Vagina (tissue), 2 donors: ENCODE data around the gene HOXB1.
A peak's percentile ranks its signal among the peaks of the same experiment; 100 is the strongest.

Source experiments
- POLR2A ChIP-seq, 2 donors: fragments of 450-650 bp; IDR thresholded peaks; one replicate each; pipeline ENCODE4 v1.6.1; 2017; ENCODE audit warnings: antibody characterized with exemption in 2 of 2, mild to moderate bottlenecking in 2 of 2, moderate library complexity in 2 of 2
- POLR2AphosphoS5 ChIP-seq, 2 donors: sonication (generic); formaldehyde crosslinking; IDR thresholded peaks; one replicate each; pipeline ENCODE4 v1.9.0; 2017; ENCODE audit warnings: antibody characterized with exemption in 2 of 2, mild to moderate bottlenecking in 2 of 2, low read depth in 1 of 2; ENCODE audit not compliant: insufficient read depth in 1 of 2
- TF ChIP-seq, protein P1 (sequence below), 3 experiments: fragments of 450-650 bp in 2 of 3; fragments of 200-600 bp in 1 of 3; sonication (generic) in 1 of 3; IDR thresholded peaks; one replicate each; pipeline ENCODE4 v1.5.1; 2017 to 2019; ENCODE audit warnings: antibody characterized with exemption in 3 of 3, mild to moderate bottlenecking in 2 of 3, moderate library complexity in 2 of 3

DNA sequence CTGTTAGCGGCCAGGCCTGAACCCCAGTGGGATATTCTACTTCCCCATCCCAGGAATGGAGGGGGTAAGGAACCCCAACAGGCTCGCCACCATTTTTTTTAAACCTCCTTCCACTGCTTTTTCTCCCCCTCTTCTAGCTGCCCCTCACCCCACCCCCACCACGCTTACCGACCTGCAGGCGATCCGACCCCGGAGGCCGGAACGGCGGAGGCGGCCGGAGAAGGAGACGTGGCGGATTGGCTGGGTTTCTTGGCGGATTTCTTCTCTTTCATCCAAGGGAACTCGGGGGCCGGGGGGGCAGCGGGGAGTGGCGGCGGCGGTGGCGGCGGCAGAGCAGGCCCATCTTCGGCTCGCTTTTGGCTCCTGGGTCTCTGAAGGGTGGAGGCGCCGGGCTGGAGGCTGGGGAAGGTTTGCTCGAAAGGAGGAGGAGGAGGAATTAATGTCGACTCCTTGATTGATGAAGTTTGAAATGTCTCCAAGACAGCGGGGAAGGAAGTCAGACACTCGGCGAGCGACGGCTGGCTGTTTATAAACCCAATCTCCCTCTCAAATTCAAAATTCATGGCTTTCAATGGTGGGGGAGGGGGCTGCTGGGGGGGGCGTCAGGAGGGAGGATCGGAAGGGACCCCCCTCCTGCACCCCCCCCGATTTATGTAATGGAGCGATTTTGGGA, 13.7 kb upstream of the HOXB1 start:
- TF ChIP-seq, protein P1, sequence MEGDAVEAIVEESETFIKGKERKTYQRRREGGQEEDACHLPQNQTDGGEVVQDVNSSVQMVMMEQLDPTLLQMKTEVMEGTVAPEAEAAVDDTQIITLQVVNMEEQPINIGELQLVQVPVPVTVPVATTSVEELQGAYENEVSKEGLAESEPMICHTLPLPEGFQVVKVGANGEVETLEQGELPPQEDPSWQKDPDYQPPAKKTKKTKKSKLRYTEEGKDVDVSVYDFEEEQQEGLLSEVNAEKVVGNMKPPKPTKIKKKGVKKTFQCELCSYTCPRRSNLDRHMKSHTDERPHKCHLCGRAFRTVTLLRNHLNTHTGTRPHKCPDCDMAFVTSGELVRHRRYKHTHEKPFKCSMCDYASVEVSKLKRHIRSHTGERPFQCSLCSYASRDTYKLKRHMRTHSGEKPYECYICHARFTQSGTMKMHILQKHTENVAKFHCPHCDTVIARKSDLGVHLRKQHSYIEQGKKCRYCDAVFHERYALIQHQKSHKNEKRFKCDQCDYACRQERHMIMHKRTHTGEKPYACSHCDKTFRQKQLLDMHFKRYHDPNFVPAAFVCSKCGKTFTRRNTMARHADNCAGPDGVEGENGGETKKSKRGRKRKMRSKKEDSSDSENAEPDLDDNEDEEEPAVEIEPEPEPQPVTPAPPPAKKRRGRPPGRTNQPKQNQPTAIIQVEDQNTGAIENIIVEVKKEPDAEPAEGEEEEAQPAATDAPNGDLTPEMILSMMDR (IDR thresholded peaks at IDR 0.05) = no peak
- TF ChIP-seq POLR2A (IDR thresholded peaks at IDR 0.05) (peak in 1 of 2 donors; percentile 5), POLR2AphosphoS5 (IDR thresholded peaks at IDR 0.05; ENCODE audit: insufficient read depth in 1 of 2, low read depth in 1 of 2) (peak in 1 of 2 donors; percentile 69)
